GM23248 (cell line): ENCODE results near the gene SLC29A1.

Experiments used
- EZH2 ChIP-seq: fragments of 200-600 bp; sonication (generic); IDR thresholded peaks from 2 replicates; pipeline ENCODE4 v1.6.1; 2018; ENCODE audit warnings: antibody characterized with exemption, mild to moderate bottlenecking; ENCODE audit not compliant: insufficient read depth, poor library complexity, severe bottlenecking
- EZH2phosphoT487 ChIP-seq: fragments of 200-600 bp; sonication (generic); IDR thresholded peaks from 2 replicates; pipeline ENCODE4 v1.6.1; 2018; ENCODE audit warnings: antibody characterized with exemption, moderate library complexity, mild to moderate bottlenecking, low read depth; ENCODE audit not compliant: insufficient read depth

GRCh38 chr6:44278315-44278714 is 54.9 kb downstream of the SLC29A1 start:
- no peak for TF ChIP-seq EZH2
- TF ChIP-seq EZH2phosphoT487, result no peak
